HepG2 (cell line): ENCODE results near the gene TLR9. TPM values are rescaled to one million over a fixed set of nuclear protein-coding genes. Genes with fewer than 3 reads are reported as not detected.
A peak's percentile ranks its signal among the peaks of the same experiment; 100 is the strongest.

Experiments
- BCL6 ChIP-seq: IDR thresholded peaks from 2 replicates; pipeline ENCODE4 v1.6.1; 2016; ENCODE audit warnings: missing genetic modification reagents, missing compliant biosample characterization
- BHLHE40 ChIP-seq: IDR thresholded peaks from 2 replicates; pipeline ENCODE4 v1.6.1; 2011; ENCODE audit warnings: low read length, improper control_type of control experiment
- HDAC2 ChIP-seq: sonication (generic); formaldehyde crosslinking; IDR thresholded peaks from 2 replicates; pipeline ENCODE4 v1.4.0; 2020; ENCODE audit warnings: missing genetic modification reagents
- HNF4A ChIP-seq: sonication (generic); formaldehyde crosslinking; IDR thresholded peaks from 2 replicates; pipeline ENCODE4 v1.4.0; 2020; ENCODE audit warnings: missing genetic modification reagents
- JDP2 ChIP-seq: sonication (generic); formaldehyde crosslinking; IDR thresholded peaks from 2 replicates; pipeline ENCODE4 v1.8.1; 2022; ENCODE audit warnings: missing genetic modification reagents, borderline replicate concordance
- MAFG ChIP-seq: sonication (generic); formaldehyde crosslinking; IDR thresholded peaks from 2 replicates; pipeline ENCODE4 v1.5.1; 2020; ENCODE audit warnings: mild to moderate bottlenecking, missing genetic modification reagents
- MEIS1 ChIP-seq: sonication (generic); formaldehyde crosslinking; IDR thresholded peaks from 2 replicates; pipeline ENCODE4 v1.9.0; 2021; ENCODE audit warnings: mild to moderate bottlenecking, missing genetic modification reagents, moderate library complexity, borderline replicate concordance
- MXI1 ChIP-seq: IDR thresholded peaks from 3 replicates; pipeline ENCODE4 v1.6.1; 2012; ENCODE audit warnings: low read depth, low read length, inconsistent platforms, borderline replicate concordance
- TRIM24 ChIP-seq: sonication (generic); formaldehyde crosslinking; IDR thresholded peaks from 2 replicates; pipeline ENCODE4 v1.8.0; 2022; ENCODE audit warnings: mild to moderate bottlenecking, missing genetic modification reagents
- ZNF484 ChIP-seq: sonication (generic); formaldehyde crosslinking; IDR thresholded peaks from 2 replicates; pipeline ENCODE4 v1.5.1; 2020; ENCODE audit warnings: mild to moderate bottlenecking, low read depth, missing genetic modification reagents, borderline replicate concordance
- ZNF547 ChIP-seq: sonication (generic); formaldehyde crosslinking; IDR thresholded peaks from 2 replicates; pipeline ENCODE4 v1.5.1; 2020; ENCODE audit warnings: mild to moderate bottlenecking, missing genetic modification reagents
- ZNF788 ChIP-seq: sonication (generic); formaldehyde crosslinking; IDR thresholded peaks from 2 replicates; pipeline ENCODE4 v1.5.0; 2020; ENCODE audit warnings: mild to moderate bottlenecking, missing genetic modification reagents, borderline replicate concordance
- polyA plus RNA-seq, 8 experiments: library from polyadenylated mRNA; depleted of rRNA in 3 of 8; stranded (reverse) in 7 of 8; unstranded in 1 of 8; fragments of >200 nt; fragmentation: Illumina TruSeq in 4 of 8; extraction: Trizol in 4 of 8; gene quantifications; 2 replicates each; pipeline versions ENCODE4 v1.2.1 to v1.2.3, GENCODE V29; 2011 to 2016; ENCODE audit warnings: low read depth in 4 of 8, missing spikeins in 1 of 8, mixed read lengths in 1 of 8; ENCODE audit not compliant: insufficient read depth in 1 of 8
- total RNA-seq, 5 experiments: library from RNA; depleted of rRNA; stranded (reverse); fragments of >200 nt; fragmentation: Illumina TruSeq; extraction: Trizol; gene quantifications; 2 replicates each; pipeline ENCODE4 v1.2.3, GENCODE V29; 2016; ENCODE audit warnings: low read depth in 1 of 5
- TF ChIP-seq, protein P1 (sequence below): sonication (generic); formaldehyde crosslinking; IDR thresholded peaks from 2 replicates; pipeline ENCODE4 v1.5.1; 2020; ENCODE audit warnings: missing genetic modification reagents, mild to moderate bottlenecking, borderline replicate concordance
- TF ChIP-seq, protein P2 (sequence below): sonication (generic); formaldehyde crosslinking; IDR thresholded peaks from 2 replicates; pipeline ENCODE4 v1.8.0; 2022; ENCODE audit warnings: mild to moderate bottlenecking, missing genetic modification reagents; ENCODE audit not compliant: insufficient replicate concordance
- TF ChIP-seq, protein P3 (sequence below): sonication (generic); formaldehyde crosslinking; IDR thresholded peaks from 2 replicates; pipeline ENCODE4 v1.5.0; 2020; ENCODE audit warnings: mild to moderate bottlenecking, missing genetic modification reagents
- TF ChIP-seq, protein P4 (sequence below): IDR thresholded peaks from 2 replicates; pipeline ENCODE4 v1.6.1; 2016
- TF ChIP-seq, protein P5 (sequence below): conservative IDR thresholded peaks from 2 replicates; pipeline ENCODE4 v1.6.1; 2018; ENCODE audit warnings: missing genetic modification reagents
- TF ChIP-seq, protein P6 (sequence below): IDR thresholded peaks from 2 replicates; pipeline ENCODE4 v1.6.1; 2016; ENCODE audit warnings: missing compliant biosample characterization, missing genetic modification reagents, borderline replicate concordance
- TF ChIP-seq, protein P7 (sequence below): sonication (generic); formaldehyde crosslinking; IDR thresholded peaks from 2 replicates; pipeline ENCODE4 v1.4.0; 2020; ENCODE audit warnings: missing genetic modification reagents, borderline replicate concordance

The TLR9 gene
- total and polyA plus RNA-seq, 2 of the 13 experiments (the other 11 are each of a cell fraction or from before 2014, with no cell fraction given): not detected

DNA sequence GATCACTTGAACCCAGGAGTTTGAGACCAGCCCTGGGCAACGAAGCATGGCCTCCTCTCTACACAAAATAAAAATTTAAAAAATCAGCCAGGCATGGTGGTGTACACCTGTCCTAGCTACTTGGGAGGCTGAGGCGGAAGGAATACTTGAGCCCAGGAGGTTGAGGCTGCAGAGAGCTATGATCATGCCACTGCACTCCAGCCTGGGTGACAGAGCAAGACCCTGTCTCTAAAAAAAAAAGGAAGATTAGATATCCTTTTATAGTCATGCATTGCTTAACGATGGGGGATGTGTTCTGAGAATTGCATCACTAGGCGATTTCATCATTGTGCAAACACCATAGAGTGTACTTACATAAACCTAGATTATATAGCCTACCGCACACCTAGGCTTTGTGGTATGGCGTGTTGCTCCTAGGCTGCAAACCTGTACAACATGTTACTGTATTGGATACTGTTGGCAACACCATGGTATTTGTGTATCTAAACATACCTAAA is 14.8 kb downstream of the TLR9 start (continued):
- TF ChIP-seq, protein P1, sequence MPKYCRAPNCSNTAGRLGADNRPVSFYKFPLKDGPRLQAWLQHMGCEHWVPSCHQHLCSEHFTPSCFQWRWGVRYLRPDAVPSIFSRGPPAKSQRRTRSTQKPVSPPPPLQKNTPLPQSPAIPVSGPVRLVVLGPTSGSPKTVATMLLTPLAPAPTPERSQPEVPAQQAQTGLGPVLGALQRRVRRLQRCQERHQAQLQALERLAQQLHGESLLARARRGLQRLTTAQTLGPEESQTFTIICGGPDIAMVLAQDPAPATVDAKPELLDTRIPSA (CRISPR knock-in tag): no peak
- peak; percentile 80 for TF ChIP-seq HNF4A (CRISPR knock-in tag)
- no peak for TF ChIP-seq MXI1
- TF ChIP-seq MAFG (CRISPR knock-in tag): no peak
- TF ChIP-seq, protein P2, sequence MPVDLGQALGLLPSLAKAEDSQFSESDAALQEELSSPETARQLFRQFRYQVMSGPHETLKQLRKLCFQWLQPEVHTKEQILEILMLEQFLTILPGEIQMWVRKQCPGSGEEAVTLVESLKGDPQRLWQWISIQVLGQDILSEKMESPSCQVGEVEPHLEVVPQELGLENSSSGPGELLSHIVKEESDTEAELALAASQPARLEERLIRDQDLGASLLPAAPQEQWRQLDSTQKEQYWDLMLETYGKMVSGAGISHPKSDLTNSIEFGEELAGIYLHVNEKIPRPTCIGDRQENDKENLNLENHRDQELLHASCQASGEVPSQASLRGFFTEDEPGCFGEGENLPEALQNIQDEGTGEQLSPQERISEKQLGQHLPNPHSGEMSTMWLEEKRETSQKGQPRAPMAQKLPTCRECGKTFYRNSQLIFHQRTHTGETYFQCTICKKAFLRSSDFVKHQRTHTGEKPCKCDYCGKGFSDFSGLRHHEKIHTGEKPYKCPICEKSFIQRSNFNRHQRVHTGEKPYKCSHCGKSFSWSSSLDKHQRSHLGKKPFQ: no peak
- TF ChIP-seq ZNF484 (CRISPR knock-in tag): no peak
- peak; percentile 96 for TF ChIP-seq HDAC2 (CRISPR knock-in tag)
- peak; percentile 70; the same call in 1 of the 2 replicates for TF ChIP-seq MEIS1 (CRISPR knock-in tag)
- TF ChIP-seq, protein P3, sequence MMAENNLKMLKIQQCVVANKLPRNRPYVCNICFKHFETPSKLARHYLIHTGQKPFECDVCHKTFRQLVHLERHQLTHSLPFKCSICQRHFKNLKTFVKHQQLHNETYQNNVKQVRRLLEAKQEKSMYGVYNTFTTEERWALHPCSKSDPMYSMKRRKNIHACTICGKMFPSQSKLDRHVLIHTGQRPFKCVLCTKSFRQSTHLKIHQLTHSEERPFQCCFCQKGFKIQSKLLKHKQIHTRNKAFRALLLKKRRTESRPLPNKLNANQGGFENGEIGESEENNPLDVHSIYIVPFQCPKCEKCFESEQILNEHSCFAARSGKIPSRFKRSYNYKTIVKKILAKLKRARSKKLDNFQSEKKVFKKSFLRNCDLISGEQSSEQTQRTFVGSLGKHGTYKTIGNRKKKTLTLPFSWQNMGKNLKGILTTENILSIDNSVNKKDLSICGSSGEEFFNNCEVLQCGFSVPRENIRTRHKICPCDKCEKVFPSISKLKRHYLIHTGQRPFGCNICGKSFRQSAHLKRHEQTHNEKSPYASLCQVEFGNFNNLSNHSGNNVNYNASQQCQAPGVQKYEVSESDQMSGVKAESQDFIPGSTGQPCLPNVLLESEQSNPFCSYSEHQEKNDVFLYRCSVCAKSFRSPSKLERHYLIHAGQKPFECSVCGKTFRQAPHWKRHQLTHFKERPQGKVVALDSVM (CRISPR knock-in tag): peak; percentile 90
- TF ChIP-seq, protein P4, sequence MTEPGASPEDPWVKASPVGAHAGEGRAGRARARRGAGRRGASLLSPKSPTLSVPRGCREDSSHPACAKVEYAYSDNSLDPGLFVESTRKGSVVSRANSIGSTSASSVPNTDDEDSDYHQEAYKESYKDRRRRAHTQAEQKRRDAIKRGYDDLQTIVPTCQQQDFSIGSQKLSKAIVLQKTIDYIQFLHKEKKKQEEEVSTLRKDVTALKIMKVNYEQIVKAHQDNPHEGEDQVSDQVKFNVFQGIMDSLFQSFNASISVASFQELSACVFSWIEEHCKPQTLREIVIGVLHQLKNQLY (CRISPR knock-in tag): peak; percentile 69
- peak; percentile 98 for TF ChIP-seq TRIM24 (CRISPR knock-in tag)
- TF ChIP-seq ZNF547: no peak
- TF ChIP-seq BHLHE40: no peak
- TF ChIP-seq, protein P5, sequence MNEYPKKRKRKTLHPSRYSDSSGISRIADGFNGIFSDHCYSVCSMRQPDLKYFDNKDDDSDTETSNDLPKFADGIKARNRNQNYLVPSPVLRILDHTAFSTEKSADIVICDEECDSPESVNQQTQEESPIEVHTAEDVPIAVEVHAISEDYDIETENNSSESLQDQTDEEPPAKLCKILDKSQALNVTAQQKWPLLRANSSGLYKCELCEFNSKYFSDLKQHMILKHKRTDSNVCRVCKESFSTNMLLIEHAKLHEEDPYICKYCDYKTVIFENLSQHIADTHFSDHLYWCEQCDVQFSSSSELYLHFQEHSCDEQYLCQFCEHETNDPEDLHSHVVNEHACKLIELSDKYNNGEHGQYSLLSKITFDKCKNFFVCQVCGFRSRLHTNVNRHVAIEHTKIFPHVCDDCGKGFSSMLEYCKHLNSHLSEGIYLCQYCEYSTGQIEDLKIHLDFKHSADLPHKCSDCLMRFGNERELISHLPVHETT (CRISPR knock-in tag): no peak
- TF ChIP-seq, protein P6, sequence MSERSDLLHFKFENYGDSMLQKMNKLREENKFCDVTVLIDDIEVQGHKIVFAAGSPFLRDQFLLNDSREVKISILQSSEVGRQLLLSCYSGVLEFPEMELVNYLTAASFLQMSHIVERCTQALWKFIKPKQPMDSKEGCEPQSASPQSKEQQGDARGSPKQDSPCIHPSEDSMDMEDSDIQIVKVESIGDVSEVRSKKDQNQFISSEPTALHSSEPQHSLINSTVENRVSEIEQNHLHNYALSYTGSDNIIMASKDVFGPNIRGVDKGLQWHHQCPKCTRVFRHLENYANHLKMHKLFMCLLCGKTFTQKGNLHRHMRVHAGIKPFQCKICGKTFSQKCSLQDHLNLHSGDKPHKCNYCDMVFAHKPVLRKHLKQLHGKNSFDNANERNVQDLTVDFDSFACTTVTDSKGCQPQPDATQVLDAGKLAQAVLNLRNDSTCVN (CRISPR knock-in tag): peak; percentile 99
- peak; percentile 88 for TF ChIP-seq BCL6 (CRISPR knock-in tag)
- TF ChIP-seq ZNF788 (CRISPR knock-in tag): 0 out of 2 replicates have a peak, but pooled peaks have one; percentile 52
- TF ChIP-seq, protein P7, sequence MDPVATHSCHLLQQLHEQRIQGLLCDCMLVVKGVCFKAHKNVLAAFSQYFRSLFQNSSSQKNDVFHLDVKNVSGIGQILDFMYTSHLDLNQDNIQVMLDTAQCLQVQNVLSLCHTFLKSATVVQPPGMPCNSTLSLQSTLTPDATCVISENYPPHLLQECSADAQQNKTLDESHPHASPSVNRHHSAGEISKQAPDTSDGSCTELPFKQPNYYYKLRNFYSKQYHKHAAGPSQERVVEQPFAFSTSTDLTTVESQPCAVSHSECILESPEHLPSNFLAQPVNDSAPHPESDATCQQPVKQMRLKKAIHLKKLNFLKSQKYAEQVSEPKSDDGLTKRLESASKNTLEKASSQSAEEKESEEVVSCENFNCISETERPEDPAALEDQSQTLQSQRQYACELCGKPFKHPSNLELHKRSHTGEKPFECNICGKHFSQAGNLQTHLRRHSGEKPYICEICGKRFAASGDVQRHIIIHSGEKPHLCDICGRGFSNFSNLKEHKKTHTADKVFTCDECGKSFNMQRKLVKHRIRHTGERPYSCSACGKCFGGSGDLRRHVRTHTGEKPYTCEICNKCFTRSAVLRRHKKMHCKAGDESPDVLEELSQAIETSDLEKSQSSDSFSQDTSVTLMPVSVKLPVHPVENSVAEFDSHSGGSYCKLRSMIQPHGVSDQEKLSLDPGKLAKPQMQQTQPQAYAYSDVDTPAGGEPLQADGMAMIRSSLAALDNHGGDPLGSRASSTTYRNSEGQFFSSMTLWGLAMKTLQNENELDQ (CRISPR knock-in tag): no peak
- no peak for TF ChIP-seq JDP2
